Amygdala (tissue), 56 donors: ENCODE results near the gene ATP5MC2.

ENCODE experiments used
- DNase-seq, 56 donors: peaks; one replicate each; lab custom pipeline; 2025; lab: John Stamatoyannopoulos, UW

The ATP5MC2 gene

GRCh38 chr12:53618275-53618674 lies 57.6 kb downstream of the ATP5MC2 start:
- no peak for DNase-seq

- DNase-seq: no peak
These were observed 58.2 kb downstream of the ATP5MC2 start for GRCh38 chr12:53617700-53618099.

- DNase-seq: no peak
These were observed 58.9 kb downstream of the ATP5MC2 start for GRCh38 chr12:53616950-53617349.
